IPS-11a (cell line): ENCODE data around the gene SRC.
"Not testable (repeated sequence)": the region's sequence is repeated elsewhere in the genome, so short reads cannot be mapped to it uniquely, and the experiment has no call there.

Source experiments
- H3K4me3 ChIP-seq: one replicate; pipeline ENCODE4 v1.5.1; 2013; ENCODE audit warnings: low read depth, low read length, control low read depth

Gene SRC

DNA sequence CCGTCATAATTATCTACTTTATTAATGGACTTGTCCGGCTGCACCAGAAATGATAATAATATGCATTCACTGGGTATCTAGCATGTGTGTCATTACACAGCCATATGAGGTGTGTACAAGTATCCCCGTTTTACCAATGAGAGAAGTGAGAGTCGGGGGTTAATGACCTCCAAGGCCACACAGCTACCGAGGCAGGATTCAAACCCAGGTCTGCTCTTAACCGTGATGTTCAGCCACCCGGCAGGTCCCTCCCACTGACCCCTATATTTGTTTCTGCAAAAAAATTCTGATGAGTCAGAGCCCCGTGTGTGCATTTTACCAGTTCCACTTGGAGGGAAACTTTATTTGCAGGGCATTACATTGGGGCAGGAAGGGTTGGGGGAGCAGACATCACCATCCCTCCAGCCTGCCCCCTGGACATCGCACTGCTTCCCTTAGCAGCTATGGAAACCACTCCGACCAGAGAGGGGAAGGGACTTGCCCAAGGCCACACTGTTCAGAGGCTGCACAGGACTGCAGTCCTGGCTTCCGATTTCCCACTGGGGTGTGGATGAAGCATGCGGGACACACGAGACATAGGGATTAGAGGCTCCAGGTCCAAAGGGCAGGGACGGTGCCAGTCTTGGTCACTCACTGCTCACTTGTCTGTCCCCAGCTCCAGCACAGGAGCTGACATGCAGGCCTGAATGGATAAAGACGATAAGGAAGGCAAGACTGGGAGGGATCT is 10.1 kb upstream of the SRC start:
- no peak overlapping the region for H3K4me3 ChIP-seq

DNA sequence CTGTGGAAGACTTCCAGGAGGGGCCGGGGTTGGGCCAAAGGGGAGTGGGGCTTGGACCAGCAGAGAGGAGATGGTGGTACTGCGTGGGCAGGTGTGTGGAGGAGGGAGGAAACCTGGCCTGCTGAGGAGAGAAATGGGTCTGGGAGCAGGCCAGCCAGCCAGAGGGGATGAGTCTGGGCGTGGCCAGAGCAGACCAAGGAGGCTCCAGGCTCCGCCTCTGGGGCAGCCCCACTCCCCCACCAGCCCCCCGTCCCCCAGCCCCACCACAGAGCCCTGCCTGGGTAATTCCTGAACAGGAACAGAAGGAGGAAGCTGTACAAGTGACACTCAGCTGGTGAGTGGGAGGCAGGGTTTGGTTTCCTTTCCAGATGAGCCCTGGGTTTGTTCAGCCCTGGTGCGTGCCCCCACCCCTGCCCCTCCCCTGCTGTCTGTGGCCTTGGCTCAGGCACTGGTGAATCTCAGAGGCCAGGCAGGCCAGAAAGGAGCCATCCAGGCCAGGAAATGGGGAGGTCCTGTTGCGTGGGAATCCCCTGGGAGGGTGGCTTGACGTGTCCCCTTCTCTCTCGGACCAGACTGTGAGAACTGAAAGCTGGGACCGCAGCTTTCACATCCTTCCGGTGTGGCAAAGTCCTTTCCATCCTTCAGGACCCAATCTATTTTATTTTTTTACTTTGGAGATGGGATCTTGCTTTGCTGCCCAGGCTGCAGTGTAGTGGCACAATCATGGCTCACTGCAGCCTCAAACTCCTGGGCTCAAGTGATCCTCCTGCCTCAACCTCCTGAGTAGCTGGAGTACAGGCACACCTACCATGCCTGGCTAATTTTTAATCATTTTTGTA is 9.4 kb upstream of the SRC start:
- no peak overlapping the region for H3K4me3 ChIP-seq

DNA sequence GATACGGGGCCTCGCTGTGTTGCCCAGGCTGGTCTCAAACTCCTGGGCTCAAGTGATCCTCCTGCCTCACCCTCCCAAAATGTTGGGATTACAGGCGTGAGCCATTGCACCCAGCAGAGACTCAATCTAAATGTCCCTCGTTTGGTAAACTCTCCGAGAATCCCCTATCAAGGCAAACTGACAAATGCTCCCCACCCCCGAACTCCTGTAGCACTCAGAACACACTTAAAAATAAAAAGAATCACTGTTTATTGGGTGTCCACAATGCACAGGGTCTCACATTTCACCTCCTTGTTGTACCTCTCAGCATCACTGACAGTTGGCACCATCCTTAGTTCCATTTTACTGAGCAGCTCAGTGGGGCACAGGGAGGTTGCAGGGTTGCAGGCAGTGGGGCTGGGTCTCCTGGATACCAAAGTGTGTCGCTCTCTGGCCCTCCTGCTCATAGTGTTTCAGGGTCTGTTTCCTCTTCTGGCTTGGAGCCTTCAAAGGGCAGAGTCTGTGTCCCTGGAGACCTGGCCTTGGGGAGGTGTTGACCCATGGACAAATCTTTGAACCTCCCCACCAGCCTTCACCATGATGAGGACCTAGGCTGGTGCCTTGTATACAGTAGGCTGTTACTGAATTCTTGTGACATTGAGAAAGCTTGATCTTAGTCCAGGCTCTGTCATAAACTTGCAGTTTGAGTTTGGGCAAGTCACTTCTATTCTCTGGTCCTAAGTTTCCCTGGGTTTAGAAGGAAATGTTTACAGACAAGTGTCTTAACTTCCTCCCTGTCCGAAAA is 8.5 kb upstream of the SRC start:
- H3K4me3 ChIP-seq = no peak overlapping the region

- not testable (repeated sequence) for H3K4me3 ChIP-seq
Observed at GRCh38 chr20:37338380-37338779, 7.6 kb upstream of the SRC start.

DNA sequence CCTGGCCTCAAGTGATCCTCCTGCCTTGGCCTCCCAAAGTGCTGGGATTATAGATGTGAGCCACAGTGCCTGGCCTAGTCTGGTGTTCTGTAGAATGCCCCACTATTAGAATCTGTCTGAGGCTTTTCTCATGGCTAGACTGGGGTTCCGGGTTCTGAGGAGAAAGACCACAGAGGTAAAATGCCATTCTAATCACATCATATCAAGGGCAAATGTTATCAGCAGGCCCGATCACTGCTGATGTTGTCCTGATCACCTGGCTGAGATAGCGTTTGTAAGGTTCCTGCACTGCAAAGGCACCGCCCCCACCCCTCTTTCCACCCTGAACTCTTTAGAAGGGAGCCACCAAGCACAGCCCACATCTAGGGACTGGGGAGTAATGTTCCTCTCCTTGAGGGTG is 6.7 kb upstream of the SRC start:
- no peak overlapping the region for H3K4me3 ChIP-seq

DNA sequence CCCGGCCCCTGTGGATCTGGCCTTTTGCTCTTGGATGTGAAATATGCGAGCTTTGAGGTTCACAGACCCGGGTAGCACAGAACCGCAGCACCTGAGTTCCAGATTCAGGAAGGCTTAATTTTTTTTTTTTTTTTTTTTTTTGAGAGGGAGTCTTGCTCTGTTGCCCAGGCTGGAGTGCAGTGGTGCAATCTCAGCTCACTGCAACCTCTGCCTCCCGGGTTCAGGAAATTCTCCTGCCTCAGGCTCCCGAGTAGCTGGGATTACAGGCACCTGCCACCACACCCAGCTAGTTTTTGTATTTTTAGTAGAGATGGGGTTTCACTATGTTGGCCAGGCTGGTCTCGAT is 6.2 kb upstream of the SRC start:
- H3K4me3 ChIP-seq = not testable (repeated sequence)

DNA sequence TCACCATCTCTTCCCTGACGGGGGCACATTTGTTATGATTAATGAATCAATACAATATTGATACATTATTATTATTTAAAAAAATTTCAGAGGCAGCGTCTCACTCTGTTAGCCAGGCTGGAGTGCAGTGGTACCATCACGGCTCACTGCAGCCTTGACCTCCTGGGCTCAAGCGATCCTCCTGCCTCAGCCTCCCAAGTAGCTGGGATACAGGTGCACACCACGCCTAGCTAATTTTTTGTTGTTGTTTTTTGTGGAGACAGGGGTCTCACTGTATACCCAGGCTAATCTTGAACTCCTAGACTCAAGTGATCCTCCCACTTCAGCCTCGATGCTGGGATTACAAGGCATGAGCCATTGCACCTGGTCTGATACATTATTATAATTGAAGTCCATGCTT is 4.9 kb upstream of the SRC start:
- H3K4me3 ChIP-seq = no peak overlapping the region

DNA sequence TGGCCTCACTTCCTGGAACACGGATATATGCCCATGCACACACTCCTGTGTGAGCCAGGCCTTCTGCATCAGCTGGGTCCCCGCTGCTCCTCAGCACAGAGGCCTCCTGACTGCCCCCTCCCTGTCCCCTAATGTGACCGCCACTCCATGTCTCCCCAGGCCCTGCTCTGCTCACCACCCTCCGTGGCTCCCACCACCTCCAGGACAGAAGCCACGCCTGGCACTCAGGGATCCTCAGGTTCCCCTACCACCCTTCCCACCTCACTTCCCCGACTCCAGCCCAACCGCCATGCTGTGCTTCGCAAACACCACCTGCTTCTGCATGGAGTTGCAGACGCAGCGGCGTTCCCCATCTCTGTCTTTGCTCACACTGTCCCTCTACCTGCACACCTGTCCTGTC is 4.3 kb upstream of the SRC start:
- no peak overlapping the region for H3K4me3 ChIP-seq

- no peak overlapping the region for H3K4me3 ChIP-seq
Observed at GRCh38 chr20:37342231-37343177, 3.4 kb upstream of the SRC start.

- no peak overlapping the region for H3K4me3 ChIP-seq
Observed at GRCh38 chr20:37343212-37343993, 2.5 kb upstream of the SRC start.

DNA sequence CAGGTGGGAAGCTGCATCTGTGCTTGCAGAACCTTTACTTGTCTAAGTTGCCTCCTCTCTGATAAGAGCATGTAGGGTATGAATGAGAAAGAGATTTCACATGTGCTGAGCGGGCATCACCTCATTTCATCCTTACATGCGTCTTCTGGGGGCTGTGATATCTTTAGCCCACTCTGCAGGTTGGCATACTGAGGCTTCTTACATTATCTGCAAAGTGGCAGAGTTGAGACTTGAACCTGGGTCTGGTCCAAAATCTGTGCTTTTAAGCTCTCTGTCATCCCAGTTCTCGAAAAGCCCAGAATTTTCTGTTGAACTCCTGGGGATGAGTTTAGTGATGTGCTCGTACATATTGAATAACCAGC is 2.0 kb upstream of the SRC start:
- H3K4me3 ChIP-seq = no peak overlapping the region

DNA sequence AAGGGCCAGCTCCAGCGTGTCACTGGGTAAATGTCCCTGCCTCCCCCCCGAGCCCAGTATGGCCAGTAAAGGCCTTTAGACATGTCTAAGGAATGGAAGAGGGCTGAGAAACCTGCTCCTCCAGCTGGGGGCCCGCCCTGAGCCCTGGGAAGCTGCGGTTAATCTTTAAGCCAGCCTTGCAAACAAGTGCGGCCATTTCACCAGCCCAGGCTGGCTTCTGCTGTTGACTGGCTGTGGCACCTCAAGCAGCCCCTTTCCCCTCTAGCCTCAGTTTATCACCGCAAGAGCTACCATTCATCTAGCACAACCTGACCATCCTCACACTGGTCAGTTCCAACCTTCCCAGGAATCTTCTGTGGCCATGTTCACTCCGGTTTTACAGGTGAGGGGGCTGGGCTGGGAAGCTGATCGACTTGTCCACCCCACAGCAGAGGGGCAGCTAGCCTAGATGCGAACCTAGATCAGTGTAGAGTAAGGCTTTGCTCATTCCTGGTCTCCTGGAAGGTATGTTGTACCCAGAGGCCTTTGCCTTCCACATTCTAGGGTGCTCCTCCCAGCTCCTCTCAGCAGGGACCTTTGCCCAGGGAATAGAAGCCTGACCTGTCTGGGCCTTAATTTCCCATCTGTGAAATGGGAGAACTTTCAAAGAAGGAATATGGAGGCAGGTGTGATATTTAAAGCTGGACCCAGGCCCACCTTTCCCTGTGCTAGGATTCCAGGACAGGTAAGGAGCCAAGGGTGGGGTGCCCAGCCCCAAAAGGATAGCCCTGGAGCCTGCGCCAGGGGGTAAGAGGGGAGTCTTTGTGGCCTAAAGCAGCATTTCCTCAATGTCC is 1.2 kb upstream of the SRC start:
- peak overlapping the region; percentile 40 for H3K4me3 ChIP-seq

- peak overlapping the region; percentile 22 for H3K4me3 ChIP-seq
Observed at GRCh38 chr20:37346236-37346534, 245 bp downstream of the SRC start.

- H3K4me3 ChIP-seq = peak overlapping the region; percentile 22
Observed at GRCh38 chr20:37346535-37347346, 801 bp downstream of the SRC start.

DNA sequence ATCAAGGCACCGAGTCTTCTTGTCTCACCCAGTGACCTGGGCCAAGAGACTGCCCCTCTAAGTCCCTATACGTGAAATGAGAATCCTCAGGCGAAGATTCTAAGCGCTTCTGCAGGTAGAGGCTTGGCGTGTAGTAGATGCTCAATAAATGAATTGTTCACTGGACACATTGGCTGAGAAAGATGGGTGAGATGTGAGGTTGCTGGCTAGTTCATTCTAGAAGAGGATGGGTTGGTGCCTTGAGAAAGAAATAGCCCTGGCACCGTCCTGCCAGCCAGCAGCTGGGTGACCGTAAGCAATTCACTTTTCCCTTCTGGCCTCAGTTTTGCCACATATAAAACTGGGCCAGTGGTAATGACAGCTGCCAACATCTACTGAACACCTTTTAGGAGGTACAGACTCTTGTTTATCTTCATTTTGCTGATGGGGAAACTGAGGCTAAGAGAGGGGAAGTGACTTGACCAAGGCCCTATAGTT is 1.4 kb downstream of the SRC start:
- no peak overlapping the region for H3K4me3 ChIP-seq

GRCh38 chr20:37347891-37348791 is 2.2 kb downstream of the SRC start:
- H3K4me3 ChIP-seq = no peak overlapping the region

- no peak overlapping the region for H3K4me3 ChIP-seq
Observed at GRCh38 chr20:37348792-37349516, 3.0 kb downstream of the SRC start.
